ENCODE data around the gene SF3B3.

SF3B3 gene

GRCh38 chr16:70563636-70564035, 40.0 kb downstream of the SF3B3 start:
- H3K27me3 ChIP-seq (ENCODE audit: low read depth): no peaks in the 10 kb centered on the region
- in situ Hi-C loops (cut with MboI; ENCODE audit: low sequenced_read_pairs): no loop called here
- no peaks in the 10 kb centered on the region for H3K9me3 ChIP-seq
- H3K4me3 ChIP-seq: no peak overlapping the region
- DNase-seq (ENCODE audit: low spot score in 2 of 2): no peak
- peaks cover 100% of the 10 kb centered on the region for H3K36me3 ChIP-seq (replicated peaks)
- H3K4me1 ChIP-seq: no peaks in the 10 kb centered on the region

DNA sequence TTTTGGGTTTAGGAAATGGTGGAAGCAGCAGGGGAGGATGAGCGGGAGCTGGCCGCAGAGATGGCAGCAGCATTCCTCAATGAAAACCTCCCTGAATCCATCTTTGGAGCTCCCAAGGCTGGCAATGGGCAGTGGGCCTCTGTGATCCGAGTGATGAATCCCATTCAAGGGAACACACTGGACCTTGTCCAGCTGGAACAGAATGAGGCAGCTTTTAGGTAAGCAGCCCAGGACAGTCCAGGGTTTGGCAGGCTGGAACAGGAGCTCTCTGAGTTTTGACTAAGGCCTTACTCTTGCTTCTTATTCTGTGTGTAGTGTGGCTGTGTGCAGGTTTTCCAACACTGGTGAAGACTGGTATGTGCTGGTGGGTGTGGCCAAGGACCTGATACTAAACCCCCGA, 41.4 kb downstream of the SF3B3 start:
- H3K4me1 ChIP-seq: no peaks in the 10 kb centered on the region
- H3K4me3 ChIP-seq: no peak overlapping the region
- H3K36me3 ChIP-seq (replicated peaks): peaks cover 100% of the 10 kb centered on the region
- no peaks in the 10 kb centered on the region for H3K9me3 ChIP-seq
- in situ Hi-C loops (cut with MboI; ENCODE audit: low sequenced_read_pairs): loop anchor here (5.0 kb wide), 1 partner anchor 33 kb away; no protein-coding TSS in a partner anchor
- no peak for DNase-seq (ENCODE audit: low spot score in 2 of 2)
- no peaks in the 10 kb centered on the region for H3K27me3 ChIP-seq (ENCODE audit: low read depth)

DNA sequence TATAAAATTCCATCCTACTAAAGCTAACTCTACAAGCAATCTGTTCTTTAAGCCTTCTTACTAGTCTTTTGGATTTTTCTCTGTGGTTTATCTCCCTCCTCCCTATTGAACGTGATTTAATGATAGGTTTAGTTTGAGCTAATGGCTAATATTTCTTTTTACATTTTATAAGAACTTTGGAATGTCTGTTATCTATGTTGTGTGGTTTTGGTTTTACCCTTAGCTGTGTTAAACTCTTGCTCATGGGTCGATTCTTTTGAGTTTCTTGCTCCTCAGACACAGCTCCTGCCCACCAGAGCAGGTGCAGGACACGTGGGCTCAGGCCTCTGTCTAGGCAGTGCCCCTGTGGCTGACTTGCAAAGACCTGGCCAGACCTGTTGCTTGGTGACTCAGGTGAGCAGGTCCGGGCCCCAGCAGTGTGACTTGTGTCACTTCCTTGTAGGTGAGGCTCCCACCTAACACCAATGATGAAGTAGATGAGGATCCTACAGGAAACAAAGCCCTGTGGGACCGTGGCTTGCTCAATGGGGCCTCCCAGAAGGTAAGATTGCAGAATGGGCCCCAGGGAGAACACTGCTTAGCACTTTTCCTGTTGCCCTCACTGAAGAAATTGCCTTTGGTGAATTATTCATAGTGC, 45.1 kb downstream of the SF3B3 start:
- H3K4me1 ChIP-seq: no peaks in the 10 kb centered on the region
- peaks cover 100% of the 10 kb centered on the region for H3K36me3 ChIP-seq (replicated peaks)
- no peak overlapping the region for H3K4me3 ChIP-seq
- H3K27me3 ChIP-seq (ENCODE audit: low read depth): no peaks in the 10 kb centered on the region
- no peak for DNase-seq (ENCODE audit: low spot score in 2 of 2)
- in situ Hi-C loops (cut with MboI; ENCODE audit: low sequenced_read_pairs): loop anchor here (5.0 kb wide), 1 partner anchor 36 kb away; no protein-coding TSS in a partner anchor
- H3K9me3 ChIP-seq: no peaks in the 10 kb centered on the region

- in situ Hi-C loops (cut with MboI; ENCODE audit: low sequenced_read_pairs): loop anchor here (5.0 kb wide), 1 partner anchor 37 kb away; no protein-coding TSS in a partner anchor
- H3K9me3 ChIP-seq: no peaks in the 10 kb centered on the region
- DNase-seq (ENCODE audit: low spot score in 2 of 2): no peak
Observed at GRCh38 chr16:70569752-70570151, 46.1 kb downstream of the SF3B3 start.

GRCh38 chr16:70570967-70571570, 47.5 kb downstream of the SF3B3 start:
- H3K4me3 ChIP-seq: no peak overlapping the region
- no peak for DNase-seq (ENCODE audit: low spot score in 2 of 2)
- H3K36me3 ChIP-seq (replicated peaks): peaks cover 87% of the 10 kb centered on the region
- no peaks in the 10 kb centered on the region for H3K27me3 ChIP-seq (ENCODE audit: low read depth)
- no peaks in the 10 kb centered on the region for H3K4me1 ChIP-seq
- in situ Hi-C loops (cut with MboI; ENCODE audit: low sequenced_read_pairs): no loop called here
- H3K9me3 ChIP-seq: no peaks in the 10 kb centered on the region

More at GRCh38 chr16:70569752-70570151, 46.1 kb downstream of the SF3B3 start:
- Histone ChIP-seq H3K36me3 (replicated peaks) (peaks cover 99% of the 10 kb centered on the region), H3K4me3 (no peak overlapping the region), H3K4me1 (no peaks in the 10 kb centered on the region), H3K27me3 (ENCODE audit: low read depth) (no peaks in the 10 kb centered on the region)

GRCh38 chr16:70571623-70572022, 48.0 kb downstream of the SF3B3 start:
- Histone ChIP-seq H3K4me3 (no peak overlapping the region), H3K4me1 (no peaks in the 10 kb centered on the region), H3K27me3 (ENCODE audit: low read depth) (no peaks in the 10 kb centered on the region), H3K36me3 (replicated peaks) (peaks cover 82% of the 10 kb centered on the region), H3K9me3 (no peaks in the 10 kb centered on the region)
- in situ Hi-C loops (cut with MboI; ENCODE audit: low sequenced_read_pairs): no loop called here
- no peak for DNase-seq (ENCODE audit: low spot score in 2 of 2)

DNA sequence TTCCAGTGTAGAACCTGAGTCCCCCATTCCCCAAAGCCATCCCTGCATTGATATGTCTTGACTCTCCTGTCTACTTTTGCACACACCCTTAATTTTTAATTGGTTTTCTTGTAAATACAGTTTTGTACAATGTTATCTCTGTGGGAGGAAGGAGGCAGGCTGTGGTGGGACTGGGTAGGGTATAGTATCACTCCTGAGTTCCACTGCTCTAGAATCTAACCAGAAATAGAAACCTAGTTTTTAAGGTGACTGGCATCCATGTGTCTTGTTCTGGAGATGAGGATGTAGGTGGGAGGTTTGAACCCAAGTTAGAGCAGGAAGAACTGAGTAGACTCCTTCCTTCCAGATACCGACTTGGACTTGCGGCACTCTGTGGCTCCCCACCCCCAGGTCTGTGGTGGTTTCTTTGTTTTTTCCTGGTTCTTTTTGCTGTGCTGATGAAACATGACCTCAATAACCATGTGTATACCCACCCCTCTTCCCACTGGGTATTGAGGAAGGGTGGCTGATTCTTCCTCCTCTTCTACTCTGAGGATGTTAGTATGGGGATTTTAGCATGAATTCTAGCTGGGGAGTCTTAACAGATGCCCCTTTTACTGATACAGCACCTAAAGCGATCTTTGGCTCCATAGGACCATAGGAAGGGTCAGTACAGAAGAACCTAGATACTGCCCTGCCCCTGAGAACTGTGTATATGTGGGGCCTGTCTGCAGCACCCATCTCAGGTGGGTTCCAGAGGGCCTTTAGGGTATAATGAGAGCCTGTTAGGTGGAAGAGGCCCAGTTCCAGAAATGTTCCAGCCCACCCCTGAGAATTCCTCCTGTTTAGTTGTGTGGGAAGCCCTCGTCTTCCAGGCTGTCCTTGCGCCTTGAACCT, 48.7 kb downstream of the SF3B3 start:
- no peaks in the 10 kb centered on the region for H3K4me1 ChIP-seq
- no peaks in the 10 kb centered on the region for H3K27me3 ChIP-seq (ENCODE audit: low read depth)
- in situ Hi-C loops (cut with MboI; ENCODE audit: low sequenced_read_pairs): no loop called here
- DNase-seq (ENCODE audit: low spot score in 2 of 2): no peak
- no peaks in the 10 kb centered on the region for H3K9me3 ChIP-seq
- H3K36me3 ChIP-seq (replicated peaks): peaks cover 75% of the 10 kb centered on the region
- H3K4me3 ChIP-seq: no peak overlapping the region

- DNase-seq (ENCODE audit: low spot score in 2 of 2): no peak
- no peaks in the 10 kb centered on the region for H3K4me1 ChIP-seq
- H3K27me3 ChIP-seq (ENCODE audit: low read depth): no peaks in the 10 kb centered on the region
- H3K4me3 ChIP-seq: no peak overlapping the region
- H3K36me3 ChIP-seq (replicated peaks): peaks cover 69% of the 10 kb centered on the region
- H3K9me3 ChIP-seq: no peaks in the 10 kb centered on the region
- in situ Hi-C loops (cut with MboI; ENCODE audit: low sequenced_read_pairs): no loop called here
Observed at GRCh38 chr16:70572926-70573270, 49.3 kb downstream of the SF3B3 start.

DNA sequence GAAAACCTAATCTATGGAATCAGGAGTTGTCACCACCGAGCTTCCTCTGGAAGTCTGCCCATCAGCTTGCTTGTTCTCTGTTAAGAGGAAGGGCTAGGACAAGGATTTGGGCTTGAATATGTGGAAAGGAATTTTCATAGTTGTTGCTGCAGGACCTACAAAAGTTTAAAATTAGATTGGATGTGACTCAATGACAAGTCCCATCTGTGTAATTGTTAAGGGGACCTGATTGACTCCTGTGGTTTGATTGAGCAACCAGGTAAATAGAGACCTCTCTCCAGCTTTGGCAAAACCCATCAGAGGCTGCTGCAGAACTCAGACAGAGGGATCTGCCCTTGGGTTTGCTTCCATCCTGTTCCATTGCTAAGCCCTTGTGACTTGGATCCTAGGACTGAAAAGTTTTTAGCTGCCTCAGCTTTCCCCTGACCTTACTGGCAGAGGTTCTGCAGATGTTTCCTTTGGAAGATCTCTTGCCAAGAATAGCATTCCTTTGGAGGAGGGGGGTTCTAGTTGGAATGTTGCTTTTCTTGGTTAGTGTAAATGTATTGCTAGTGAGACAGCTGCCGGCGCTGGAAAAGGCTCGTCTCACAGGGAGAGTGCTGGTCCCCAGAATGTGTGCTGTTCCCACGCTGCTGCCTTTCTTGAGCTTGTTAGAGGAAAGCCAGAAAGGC, 50.0 kb downstream of the SF3B3 start:
- Histone ChIP-seq H3K27me3 (ENCODE audit: low read depth) (no peaks in the 10 kb centered on the region), H3K4me3 (no peak overlapping the region), H3K4me1 (no peaks in the 10 kb centered on the region), H3K36me3 (replicated peaks) (peaks cover 62% of the 10 kb centered on the region), H3K9me3 (no peaks in the 10 kb centered on the region)
- DNase-seq (ENCODE audit: low spot score in 2 of 2): no peak
- in situ Hi-C loops (cut with MboI; ENCODE audit: low sequenced_read_pairs): no loop called here

DNA sequence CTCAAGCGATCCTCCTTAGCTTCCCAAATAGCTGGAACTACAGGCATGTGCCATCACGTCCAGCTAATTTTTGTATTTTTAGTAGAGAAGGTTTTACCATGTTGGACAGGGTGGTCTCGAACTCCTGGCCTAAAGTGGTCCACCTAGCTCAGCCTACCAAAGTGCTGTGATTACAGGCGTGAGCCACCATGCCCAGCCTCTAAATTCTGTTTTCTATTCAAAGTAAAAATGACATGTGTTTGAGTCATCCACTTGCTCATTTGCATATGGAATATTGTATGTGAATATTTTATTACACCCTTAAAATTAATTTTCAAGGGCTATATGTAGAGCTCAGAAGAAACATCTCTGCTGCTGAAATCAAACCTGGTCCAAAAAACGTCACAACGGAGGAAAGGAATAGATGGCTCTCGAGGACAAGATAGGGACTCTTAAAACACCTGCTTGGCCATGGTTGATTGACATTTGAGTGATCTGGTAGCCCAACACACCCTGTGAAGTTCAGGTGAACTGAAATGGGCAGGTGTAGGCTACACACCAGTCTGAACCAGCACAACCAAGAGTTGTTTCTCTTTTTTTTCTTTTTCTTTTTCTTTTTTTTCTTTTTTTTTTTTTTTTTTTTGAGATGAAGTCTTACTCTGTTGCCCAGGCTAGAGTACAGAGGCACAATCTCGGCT, 51.1 kb downstream of the SF3B3 start:
- Histone ChIP-seq H3K9me3 (no peaks in the 10 kb centered on the region), H3K4me3 (no peak overlapping the region), H3K4me1 (no peaks in the 10 kb centered on the region), H3K36me3 (replicated peaks) (peaks cover 51% of the 10 kb centered on the region), H3K27me3 (ENCODE audit: low read depth) (no peaks in the 10 kb centered on the region)
- DNase-seq (ENCODE audit: low spot score in 2 of 2): no peak
- in situ Hi-C loops (cut with MboI; ENCODE audit: low sequenced_read_pairs): loop anchor here (5.0 kb wide), 1 partner anchor 73 kb away; the partner anchor contains the start of gene IL34

GRCh38 chr16:70575376-70575775, 51.8 kb downstream of the SF3B3 start:
- peaks cover 44% of the 10 kb centered on the region for H3K36me3 ChIP-seq (replicated peaks)
- H3K27me3 ChIP-seq (ENCODE audit: low read depth): no peaks in the 10 kb centered on the region
- no peaks in the 10 kb centered on the region for H3K9me3 ChIP-seq
- no peak for DNase-seq (ENCODE audit: low spot score in 2 of 2)
- H3K4me3 ChIP-seq: no peak overlapping the region
- in situ Hi-C loops (cut with MboI; ENCODE audit: low sequenced_read_pairs): loop anchor here (5.0 kb wide), 1 partner anchor 72 kb away; the partner anchor contains the start of gene IL34
- no peaks in the 10 kb centered on the region for H3K4me1 ChIP-seq

- no peak for DNase-seq (ENCODE audit: low spot score in 2 of 2)
- H3K27me3 ChIP-seq (ENCODE audit: low read depth): no peaks in the 10 kb centered on the region
- in situ Hi-C loops (cut with MboI; ENCODE audit: low sequenced_read_pairs): loop anchor here (5.0 kb wide), 1 partner anchor 71 kb away; the partner anchor contains the start of gene IL34
- H3K36me3 ChIP-seq (replicated peaks): peaks cover 32% of the 10 kb centered on the region
- no peak overlapping the region for H3K4me3 ChIP-seq
- no peaks in the 10 kb centered on the region for H3K4me1 ChIP-seq
- no peaks in the 10 kb centered on the region for H3K9me3 ChIP-seq
Observed at GRCh38 chr16:70576431-70577255, 53.0 kb downstream of the SF3B3 start.
